PFSK-1 (cell line): ENCODE measurements around the gene CUL1.

Source experiments
- FOXP2 ChIP-seq: optimal IDR thresholded peaks from 2 replicates; pipeline ENCODE3; 2011; ENCODE audit warnings: borderline replicate concordance, control low read depth, inconsistent platforms; ENCODE audit not compliant: insufficient read depth; ENCODE audit errors: extremely low read length, extremely low read depth
- POLR2AphosphoS5 ChIP-seq: IDR thresholded peaks from 2 replicates; pipeline ENCODE4 v1.6.1; 2012; ENCODE audit warnings: low read depth, mild to moderate bottlenecking, control low read depth, low read length, moderate library complexity
- REST ChIP-seq, 2 experiments: IDR thresholded peaks; 2 replicates each; pipeline versions ENCODE4 v1.6.1 to v1.8.0; 2011 to 2012; ENCODE audit warnings: low read depth in 2 of 2, low read length in 2 of 2, control low read depth in 1 of 2, inconsistent platforms in 1 of 2, mild to moderate bottlenecking in 1 of 2, moderate library complexity in 1 of 2; ENCODE audit not compliant: insufficient read depth in 1 of 2
- SIN3A ChIP-seq: IDR thresholded peaks from 2 replicates; pipeline ENCODE4 v1.6.1; 2012; ENCODE audit warnings: mild to moderate bottlenecking, low read length, moderate library complexity, borderline replicate concordance; ENCODE audit not compliant: insufficient read depth
- TAF1 ChIP-seq: IDR thresholded peaks from 2 replicates; pipeline ENCODE4 v1.6.1; 2012; ENCODE audit warnings: low read length, control low read depth, borderline replicate concordance; ENCODE audit not compliant: insufficient read depth

CUL1 gene

DNA sequence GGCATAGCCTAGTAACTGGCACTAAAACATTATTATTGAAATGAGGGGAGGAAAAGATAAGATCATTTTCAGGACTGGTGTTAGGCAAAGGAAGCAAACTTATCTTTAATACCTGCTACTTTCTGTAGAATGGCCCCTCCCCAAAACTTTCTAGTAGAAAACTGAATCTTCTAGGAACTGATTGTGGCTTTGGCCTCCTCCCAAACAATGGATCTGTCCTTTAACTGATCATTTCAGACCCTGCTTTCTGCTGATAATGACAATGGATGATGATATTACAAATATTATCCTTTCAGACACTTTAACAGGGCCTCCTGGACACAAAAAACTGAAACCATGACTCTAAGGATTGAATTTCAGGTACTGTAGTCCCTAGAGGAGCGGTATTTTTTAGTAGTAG is 130.3 kb downstream of the CUL1 start:
- TF ChIP-seq SIN3A (no peak), FOXP2 (no peak), TAF1 (no peak), REST (IDR thresholded peaks at IDR 0.05; ENCODE audit: insufficient read depth in 1 of 2, low read depth in 2 of 2, low read length in 2 of 2) (no peak), POLR2AphosphoS5 (no peak)

- TF ChIP-seq FOXP2 (no peak), TAF1 (no peak), REST (IDR thresholded peaks at IDR 0.05; ENCODE audit: insufficient read depth in 1 of 2, low read depth in 2 of 2, low read length in 2 of 2) (no peak), SIN3A (no peak), POLR2AphosphoS5 (no peak)
These were observed 132.4 kb downstream of the CUL1 start for GRCh38 chr7:148830897-148831692.

DNA sequence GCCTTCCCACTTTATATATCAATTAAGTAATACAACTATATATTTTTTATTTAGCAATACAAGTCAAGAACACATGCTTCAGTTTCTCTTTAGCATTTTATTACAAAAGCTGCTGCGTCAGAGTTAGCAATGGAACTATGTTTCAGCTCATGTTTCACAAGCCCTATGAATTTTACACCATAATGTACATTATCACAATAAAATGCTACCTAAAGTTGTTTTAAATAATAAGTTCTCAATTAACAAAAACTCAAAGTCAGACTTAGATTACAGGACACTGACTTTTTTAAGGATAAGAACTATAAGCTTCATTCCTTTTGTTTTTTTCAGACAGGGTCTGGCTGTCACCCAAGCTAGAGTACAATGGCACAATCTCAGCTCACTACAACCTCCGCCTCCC is 133.1 kb downstream of the CUL1 start:
- TF ChIP-seq POLR2AphosphoS5 (no peak), REST (IDR thresholded peaks at IDR 0.05; ENCODE audit: insufficient read depth in 1 of 2, low read depth in 2 of 2, low read length in 2 of 2) (no peak), TAF1 (no peak)

DNA sequence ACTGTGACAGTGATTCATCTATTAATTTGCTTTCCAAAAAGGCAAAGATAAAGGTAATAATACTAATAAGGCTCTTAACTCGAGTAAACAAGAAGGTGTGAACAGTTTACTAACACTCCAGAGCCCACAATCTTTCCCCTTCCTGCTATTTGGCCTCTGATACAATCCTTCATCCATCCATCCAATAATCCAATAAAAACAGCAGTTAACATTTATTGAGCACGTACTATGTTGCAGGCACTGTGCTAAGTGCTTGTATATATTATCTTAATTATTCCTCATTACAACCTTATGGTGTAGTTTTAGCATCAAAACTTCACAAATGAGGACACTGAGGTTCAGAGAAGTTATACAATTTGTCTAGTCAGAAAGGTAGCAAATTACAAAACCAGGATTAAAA is 135.9 kb downstream of the CUL1 start:
- TF ChIP-seq SIN3A = no peak
- no peak for TF ChIP-seq POLR2AphosphoS5

- no peak for TF ChIP-seq REST (IDR thresholded peaks at IDR 0.05; ENCODE audit: insufficient read depth in 1 of 2, low read depth in 2 of 2, low read length in 2 of 2)
- no peak for TF ChIP-seq FOXP2
- no peak for TF ChIP-seq SIN3A
These were observed 137.2 kb downstream of the CUL1 start for GRCh38 chr7:148835854-148836253.
